GM21360 (cell line): ENCODE data around the gene CERS2.
A peak's percentile ranks its signal among the peaks of the same experiment; 100 is the strongest.

Source experiments
- ATAC-seq: cut with Tn5 transposase; IDR thresholded peaks from one replicate; pipeline ENCODE4 v1.9.1; 2021; ENCODE audit warnings: mild to moderate bottlenecking, moderate library complexity; ENCODE audit not compliant: unreplicated experiment

Gene CERS2

DNA sequence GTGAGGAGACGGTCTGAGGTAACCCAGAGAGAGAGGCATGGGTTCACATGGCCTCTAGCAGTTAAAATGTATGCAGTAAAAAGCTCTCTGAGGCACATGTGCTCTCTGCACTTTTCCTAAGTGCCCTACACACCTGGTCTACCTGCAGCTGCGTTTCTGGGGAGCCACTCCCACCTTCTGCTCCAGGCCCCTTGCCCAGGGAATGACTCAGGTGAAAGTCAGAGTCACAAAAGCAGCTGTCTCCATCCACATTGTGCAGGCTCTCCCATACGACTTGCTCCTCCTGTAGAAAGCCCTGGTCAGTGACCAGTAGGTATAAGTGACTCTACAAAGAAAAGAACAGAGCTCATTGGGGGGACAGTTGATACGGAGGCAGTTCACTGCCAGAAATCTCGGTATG lies 23.3 kb upstream of the CERS2 start:
- no peak for ATAC-seq

DNA sequence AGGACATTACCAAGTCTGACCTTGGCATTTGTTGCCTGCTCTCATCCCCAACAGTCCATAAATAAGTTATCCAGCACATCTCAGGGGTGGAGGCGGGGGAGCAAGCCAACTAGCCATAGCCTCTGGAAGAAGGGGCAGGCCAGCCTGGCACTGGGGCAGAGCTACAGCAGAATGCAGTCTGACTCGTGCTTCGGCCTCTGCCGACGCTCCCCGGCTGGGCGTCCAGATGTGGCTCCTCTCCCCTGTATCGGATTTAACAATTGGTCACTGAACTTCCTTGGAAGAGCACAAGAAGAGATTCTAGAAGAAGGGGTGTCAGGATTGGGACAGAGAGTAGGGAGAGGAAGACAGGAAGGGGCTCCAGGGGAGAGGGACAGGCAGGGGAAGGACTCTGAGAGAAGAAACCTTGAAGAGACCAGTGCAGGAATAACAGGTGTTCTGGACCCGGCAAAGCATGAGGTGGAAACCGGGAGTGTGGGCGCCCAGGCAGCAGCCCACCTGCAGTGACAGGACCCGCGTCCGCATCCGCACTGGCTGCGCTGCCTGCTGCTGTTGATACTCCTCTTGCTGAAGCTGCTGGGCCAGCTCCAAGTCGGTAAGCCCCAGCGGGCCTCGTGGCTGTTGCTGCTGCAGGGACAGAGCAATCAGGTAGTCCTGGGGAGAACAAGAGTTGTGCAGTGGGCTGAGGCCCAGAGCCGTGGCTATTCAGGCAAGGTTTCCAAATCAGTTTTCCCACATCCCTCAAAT lies 22.7 kb upstream of the CERS2 start:
- ATAC-seq = no peak

DNA sequence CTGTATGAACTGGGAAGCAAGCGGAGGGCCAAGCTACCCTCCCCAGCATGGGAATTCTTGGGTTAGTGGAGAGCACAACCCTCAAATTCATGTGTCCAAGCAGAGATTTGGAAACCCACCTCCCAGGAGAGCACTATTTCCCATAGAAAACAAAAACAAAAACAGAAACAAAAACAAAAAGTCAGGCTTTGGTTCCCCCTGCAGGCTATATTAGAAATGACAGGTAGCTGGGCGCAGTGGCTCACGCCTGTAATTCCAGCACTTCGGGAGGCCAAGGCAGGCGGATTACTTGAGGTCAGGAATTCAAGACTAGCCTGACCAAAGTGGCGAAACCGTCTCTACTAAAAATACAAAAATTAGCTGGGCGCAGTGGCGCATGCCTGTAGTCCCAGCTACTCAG lies 21.3 kb upstream of the CERS2 start:
- no peak for ATAC-seq

DNA sequence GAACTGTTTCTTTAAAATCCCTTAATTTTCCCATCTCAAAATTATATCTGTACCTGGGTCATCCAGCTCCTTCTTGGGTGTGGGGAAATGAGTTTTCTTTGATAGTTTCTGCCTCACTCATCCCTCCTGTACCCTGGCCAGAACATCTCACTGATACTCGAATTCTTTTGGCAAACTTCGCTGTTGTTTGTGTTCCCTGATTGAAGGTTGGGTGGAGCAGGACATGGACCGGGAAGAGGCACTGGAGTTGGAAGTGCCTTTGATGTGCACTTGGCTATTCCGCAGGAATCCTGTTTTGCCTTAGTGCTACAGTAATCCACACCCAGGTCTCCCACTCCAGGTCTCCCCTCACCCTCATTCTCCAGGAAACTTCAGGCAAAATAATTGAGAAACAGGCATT lies 20.8 kb upstream of the CERS2 start:
- no peak for ATAC-seq

DNA sequence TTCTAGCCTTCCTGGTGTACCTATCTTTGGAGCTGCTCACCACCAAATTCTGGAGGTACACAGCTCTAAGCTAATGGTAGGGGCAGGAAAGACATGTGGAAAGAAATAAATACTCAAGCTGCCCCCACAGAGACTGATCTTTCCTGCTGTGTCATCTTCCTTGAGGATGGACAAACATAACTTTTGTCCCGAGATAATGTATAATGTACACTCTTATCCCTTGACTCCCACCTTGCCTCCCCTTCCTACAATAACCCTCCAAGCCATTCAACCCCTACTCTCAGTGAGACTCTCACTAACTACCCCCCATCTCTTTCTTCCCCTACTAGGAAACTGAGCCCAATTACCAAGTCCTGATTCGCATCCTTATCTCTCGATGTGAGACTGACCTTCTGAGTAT lies 19.6 kb upstream of the CERS2 start:
- ATAC-seq = no peak

DNA sequence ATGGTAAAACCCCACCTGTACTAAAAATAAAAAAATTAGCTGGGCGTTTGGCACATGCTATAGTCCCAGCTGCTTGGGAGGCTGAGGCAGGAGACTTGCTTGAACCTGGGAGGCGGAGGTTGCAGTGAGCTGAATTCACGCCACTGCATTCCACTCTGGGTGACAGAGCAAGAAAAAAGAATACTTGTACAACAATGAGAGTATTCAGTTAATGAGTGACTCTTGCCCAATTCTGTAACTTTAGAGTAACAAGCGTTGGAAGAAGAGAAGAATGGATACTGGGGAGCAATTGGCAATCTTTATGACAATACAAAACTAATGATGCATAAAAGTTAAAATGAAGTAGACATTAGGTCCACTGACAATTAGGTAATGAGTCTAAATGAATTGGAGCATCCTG lies 18.0 kb upstream of the CERS2 start:
- ATAC-seq = no peak

DNA sequence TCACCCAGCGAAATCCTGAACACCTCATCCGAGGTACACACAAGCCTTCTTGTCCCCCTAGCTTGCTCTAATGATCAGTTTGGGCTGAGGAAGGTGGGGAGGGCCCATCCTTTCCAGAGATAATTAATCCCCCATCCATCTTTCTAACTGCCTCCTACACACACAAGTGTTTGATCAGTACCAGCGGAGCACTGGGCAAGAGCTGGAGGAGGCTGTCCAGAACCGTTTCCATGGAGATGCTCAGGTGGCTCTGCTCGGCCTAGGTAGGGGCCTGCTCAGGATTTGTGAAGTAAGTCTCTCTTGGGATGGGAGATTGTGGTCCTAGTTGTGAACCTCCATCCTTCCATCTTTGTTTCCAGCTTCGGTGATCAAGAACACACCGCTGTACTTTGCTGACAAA lies 13.3 kb upstream of the CERS2 start:
- ATAC-seq = no peak

DNA sequence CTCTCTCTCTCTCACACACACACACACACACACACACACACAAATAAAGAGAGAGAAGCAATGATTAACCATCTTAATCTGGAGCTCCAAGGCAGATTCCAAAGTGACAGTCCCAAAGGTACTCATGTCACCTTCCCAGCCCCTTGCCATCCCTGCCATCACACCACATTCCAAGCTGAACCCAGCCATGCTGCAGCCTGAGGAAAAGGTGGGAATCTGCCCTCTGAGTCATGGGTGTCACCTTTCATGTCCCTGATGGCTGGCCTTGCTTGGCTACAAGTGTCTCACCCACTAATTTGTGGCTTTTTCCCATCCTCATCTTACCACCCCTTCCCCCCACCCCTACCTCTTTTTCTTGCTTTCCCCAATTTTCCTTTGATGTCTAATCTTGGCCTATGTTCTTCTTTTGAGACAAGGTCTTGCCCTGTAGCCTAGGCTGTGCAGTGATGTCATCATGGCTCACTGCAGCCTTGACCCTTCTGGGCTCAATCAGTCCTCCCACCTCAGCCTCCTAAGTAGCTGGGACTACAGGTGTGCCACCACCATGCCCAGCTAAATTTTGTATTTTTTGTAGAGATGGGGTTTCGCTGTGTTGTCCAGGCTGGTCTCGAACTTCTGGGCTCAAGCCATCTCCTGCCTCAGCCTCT lies 10.7 kb upstream of the CERS2 start:
- ATAC-seq = no peak

DNA sequence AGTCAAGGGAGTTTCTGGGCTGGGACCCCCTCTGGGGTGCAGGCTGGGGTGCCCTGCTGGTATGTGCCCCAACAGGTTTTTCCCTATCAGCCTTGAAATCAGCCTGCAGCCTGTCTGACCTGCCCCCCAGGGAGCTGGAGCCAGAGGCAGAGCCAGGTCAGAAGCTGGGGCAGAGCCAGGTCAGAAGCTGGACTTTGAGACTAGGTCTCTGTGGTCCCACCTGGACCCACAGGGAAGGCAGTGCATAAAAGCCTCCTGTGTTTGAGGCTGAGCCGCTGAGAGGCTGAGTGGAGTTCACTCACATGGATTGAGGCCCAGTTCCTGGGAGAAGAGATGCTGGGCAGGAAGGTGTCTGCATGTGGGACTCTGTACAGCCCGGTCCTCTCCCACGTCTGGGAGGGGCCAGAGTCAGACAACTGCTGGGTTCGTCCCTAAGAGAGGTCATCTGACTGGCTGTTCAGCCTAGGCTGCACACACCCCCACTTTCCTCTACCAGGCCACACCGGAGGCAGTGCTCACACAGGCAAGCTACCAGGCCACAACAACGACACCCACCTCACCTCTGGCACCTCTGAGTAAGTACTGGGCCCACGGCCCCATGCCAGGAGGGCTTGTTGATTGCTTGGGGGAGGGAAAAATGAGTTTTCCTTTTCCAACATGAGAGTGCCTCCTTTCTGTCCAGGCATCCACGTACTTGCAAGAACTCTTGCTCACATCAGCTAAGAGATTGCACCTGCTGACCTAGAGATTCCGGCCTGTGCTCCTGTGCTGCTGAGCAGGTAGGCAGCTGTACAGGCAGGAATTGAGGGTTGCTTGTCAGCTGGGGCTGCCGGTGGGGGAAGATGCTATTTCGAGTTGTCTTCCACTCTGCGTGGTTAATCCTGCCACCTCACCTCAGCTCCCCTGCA lies 7.4 kb upstream of the CERS2 start, which contains the start of gene ANXA9:
Gene ANXA9 (plus strand): TSS at position 488 of the 908 bp plus-strand sequence. CDS start 814 bp downstream, outside the sequence.
- ATAC-seq = no peak

DNA sequence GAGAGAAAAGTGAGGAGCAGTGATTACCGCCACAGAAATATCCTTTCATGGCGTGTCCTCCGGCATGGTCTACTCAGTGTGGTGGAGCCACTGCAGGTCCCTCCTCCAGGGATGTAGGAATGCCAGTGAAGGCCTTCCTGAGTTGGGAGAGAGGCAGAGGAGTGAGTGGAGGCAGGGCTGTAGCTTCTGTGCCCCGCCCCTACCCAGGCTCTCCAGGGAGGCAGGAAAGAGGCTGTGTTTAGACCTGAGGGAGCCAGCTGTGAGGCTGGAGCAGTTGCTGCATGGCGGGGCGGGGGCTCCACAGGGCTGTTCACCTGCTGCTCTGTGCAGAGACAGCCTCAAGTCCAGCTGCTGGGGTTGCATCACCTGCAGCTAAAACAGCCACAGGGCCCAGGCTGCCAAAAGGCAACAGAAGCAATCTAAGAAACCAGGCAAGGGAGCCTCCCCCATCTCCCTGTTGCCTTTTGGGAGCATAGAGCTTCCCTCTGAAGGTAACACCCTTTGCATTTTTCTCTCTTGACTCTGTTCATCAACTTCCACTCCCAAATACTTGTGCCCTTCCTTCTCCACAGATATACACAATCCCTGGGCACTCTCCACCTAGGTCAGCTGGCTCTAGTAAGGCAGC lies 6.7 kb upstream of the CERS2 start:
- ATAC-seq = no peak

DNA sequence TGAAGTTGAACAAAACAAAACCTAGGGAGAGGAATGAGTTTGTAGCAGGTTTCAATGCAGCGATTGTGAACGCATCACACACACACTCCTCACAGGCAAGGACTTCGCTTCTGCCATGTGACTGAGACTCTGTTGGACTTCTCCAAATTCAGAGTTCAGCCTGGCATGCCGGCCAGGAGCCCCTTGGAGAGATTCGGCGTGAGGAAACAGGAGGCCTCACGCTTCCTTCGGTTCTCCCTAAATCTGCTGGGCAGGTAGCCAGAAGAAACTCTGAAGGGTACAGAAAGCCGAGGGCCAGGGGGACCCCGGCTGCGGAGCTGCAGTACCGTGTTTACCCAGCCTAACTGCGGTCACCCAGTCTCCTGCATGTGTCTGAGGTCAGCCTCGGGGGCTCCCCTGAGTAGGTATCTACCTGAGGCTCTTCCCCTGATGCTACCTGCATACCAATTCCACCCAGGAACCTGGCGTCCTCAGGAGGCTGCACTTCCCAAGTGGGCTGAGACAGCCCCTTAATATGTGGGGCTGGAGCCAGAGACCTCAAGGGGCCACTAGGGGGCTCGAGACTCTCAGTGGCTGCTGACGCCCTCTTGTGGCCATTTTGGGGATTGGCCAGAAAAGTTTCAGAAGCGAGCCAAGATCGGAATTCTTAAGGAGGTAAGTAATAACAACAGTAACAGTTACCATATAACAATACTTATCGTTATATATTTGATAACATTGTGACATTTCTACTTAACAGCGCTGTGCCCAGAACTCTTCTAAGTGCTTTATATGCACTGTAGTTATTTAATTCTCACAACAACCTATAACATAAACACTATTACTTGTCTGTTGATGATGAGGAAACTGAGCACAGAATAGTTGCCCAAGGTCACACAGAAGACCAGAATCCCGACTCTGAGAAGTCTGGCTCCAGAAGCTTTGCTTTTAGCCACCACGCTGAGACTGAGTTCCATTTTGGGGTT lies 4.7 kb upstream of the CERS2 start:
- peak; percentile 44 for ATAC-seq

DNA sequence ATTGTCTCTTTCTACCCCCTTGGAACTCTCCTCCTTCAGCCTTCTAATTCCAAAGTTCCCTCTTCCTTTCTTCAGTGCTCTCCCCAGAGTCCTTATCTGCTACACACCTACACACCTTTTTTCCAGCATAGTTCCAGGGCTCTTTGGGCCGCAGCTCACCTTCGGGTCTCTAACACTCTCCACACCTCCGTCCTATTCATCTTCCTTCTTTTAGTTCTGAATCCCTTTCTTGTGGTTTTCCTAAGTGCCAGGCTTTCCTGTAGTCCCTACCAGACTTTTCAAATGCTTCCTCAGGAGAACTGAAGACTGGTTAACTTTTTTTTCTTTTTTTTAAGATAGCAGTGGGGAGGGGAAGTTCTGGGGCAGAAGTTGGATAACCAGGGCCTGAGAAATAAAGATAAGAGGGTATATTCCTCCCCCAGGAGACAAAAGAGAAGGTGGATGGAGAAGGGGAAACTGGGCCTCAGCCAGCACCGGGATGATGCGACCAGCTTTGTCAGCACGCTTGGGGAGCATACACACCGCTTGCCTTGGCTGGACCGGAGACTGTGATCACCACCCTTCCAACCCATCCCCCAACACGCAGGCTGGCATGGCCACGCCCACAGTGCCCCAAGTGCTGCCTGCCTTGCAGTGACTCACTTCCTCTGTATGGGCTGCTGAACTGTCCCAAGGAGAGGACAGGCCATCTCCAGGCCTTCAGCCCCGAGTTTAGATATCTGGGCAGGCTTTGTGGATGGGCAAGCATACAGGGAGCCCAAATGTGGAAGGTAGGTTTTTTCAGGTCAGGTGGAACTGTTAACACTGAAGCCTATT lies 2.5 kb upstream of the CERS2 start:
- no peak for ATAC-seq

DNA sequence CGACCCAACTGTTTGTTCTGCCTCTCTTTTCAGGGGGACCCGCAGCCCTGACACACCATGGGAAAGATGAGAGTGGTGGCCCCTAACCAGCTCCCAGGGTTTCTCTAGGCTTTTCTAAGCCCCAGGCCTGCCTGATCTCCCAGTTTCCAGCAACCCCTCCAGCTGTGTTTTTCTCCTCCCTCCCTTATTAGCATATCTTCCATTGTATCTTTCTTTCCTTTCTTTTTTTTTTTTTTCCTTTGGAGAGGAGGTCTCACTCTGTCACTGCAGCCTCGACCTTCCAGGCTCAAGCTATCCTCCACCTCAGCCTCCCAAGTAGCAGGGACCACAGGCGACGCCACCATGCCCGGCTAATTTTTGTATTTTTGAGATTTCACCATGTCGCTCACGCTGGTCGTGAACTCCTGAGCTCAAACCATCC lies 1.8 kb upstream of the CERS2 start:
- ATAC-seq = no peak

DNA sequence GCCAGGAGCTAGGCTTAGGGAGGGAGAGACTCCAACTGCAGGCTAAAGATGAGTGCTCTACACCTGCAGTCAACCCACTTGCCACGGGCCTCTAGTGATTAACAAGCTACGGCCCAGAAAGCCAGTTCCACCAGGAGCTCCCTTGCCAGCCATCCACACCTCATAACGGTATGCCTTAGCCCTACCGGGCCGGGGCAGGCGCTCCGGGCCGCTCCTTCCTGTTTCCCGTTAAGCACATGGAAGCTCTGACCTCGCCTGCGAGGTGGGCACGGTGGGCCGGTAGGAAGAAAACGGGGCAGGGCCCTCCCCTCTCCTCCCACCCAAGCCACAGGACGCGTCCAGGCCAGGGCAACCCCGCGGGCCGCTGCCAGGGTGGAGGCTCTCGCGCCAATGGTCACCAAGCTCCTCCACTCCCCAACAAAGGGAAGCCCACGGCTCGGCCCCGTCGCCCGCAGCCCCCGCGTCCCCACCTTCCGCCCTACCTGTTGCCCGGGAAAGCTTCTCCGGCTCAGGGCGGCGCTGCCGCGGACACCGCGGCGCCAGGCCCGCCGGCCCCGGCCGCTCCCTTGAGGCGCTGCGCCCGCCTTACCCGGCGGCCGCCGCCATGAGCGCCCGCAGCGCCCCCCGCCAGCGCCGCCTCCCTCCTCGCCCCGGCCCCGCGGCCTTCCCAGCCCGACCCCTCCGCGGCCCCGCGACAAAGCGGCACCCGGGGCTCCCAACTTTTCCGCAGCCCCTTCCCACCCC lies 627 bp downstream of the CERS2 start:
- ATAC-seq = peak; percentile 31

DNA sequence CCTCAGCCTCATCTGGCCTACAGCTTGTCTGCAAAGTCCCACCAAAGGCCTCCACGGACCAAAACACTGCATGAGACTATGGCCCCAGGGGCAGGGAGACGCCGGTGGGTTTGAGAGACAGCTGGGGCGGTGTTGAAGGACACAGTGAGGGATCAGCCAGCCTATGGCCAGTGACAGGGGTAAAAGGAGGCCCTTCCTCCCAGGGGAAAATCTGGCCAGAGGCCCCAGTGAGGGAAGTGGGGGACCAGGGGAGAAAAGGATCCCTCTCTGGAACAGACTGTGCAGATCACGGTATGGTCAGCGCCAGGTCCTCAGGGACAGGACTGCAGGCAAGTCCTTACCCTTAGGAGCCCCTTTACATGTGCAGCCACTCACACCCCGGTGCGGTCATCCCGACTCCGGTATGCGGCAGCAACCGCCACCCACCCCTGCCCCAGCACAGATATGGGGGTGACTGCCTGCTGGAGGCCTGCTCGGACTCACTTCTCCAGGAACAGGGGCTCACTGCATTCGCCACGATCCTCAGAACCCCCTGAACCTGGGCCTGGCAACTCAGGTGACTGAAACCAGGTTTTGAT lies 1.3 kb downstream of the CERS2 start:
- no peak for ATAC-seq

DNA sequence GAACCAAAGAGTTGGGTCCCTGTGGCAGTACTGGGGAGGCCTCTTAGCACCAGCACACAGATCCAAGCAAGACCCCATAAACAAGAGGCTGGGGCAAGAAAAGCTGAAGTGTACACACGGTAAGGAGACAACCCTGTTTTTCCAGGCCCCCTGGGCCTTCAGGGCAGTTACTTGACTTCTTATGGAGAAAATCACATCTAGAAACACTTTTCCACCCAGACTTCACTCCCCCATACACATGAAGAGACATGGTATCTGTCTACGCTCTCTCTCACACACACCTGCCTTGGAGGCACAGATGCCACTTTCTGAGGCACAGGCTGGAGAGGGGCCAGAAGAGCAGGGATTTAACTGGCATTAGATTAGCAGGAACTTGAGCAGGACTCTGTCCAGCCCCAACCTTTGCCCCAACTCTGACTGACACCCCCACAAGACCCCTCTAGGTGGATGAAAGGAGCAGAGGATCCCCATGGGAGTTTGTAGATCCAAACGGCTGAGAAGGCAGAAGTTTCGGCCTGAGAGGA lies 2.2 kb downstream of the CERS2 start:
- no peak for ATAC-seq

DNA sequence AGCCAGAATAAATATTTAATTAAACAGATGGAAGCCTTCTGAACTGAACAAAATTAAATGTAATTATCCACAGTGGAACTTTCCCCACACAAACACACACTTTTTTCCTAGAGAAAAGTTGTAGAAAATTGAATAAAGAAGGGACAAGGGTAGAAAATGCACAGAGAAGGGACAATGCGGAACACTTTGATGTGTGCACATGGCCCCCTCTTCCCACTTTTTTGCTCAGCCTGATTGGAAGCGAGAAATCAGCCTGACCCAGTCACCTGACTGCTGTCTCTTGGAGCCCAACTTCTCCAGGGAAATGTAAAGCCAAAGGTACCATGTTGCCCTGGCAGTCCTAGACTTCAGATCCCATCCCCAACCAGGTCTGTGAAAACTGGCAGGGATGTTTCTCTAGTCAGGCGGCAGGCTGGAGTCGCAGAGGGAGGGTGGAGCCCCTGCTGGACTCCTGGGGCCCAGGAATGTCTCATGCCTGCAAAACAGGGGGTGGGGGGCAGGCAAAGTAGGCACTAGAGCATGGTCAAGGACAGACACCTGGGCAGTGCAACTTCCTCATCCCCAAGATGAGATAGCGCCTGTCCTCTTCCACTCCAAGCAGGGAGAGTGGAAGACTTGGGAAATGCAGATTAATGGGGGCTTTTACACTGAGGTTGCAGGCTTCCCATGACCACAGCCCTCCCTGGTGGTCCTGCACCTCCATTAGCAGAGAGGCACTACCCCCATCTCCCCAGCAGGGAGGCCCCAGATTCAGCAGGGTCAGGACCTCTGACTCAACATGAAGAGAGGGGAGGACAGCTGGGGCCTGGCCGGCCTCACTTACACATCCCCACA lies 2.8 kb downstream of the CERS2 start:
- no peak for ATAC-seq
